ENCODE data around the gene CES4A.
"Not testable (repeated sequence)": the region's sequence is repeated elsewhere in the genome, so short reads cannot be mapped to it uniquely, and the experiment has no call there.

Gene CES4A

GRCh38 chr16:66979011-66979717, 9.2 kb upstream of the CES4A start:
- no peak overlapping the region for H3K4me3 ChIP-seq
- H3K27ac ChIP-seq: peak overlapping the region in 10 of 21 experiments; percentile 10 to 63 (median 27)

GRCh38 chr16:66983033-66983432, 5.4 kb upstream of the CES4A start:
- H3K27ac ChIP-seq: no peak overlapping the region
- H3K4me3 ChIP-seq: no peak overlapping the region

- Histone ChIP-seq H3K4me3 (no peak overlapping the region), H3K27ac (peak overlapping the region in 4 of 21 experiments; percentile 2 to 61 (median 29))
Measured at GRCh38 chr16:66984892-66985311, 3.5 kb upstream of the CES4A start.

- Histone ChIP-seq H3K27ac (no peak overlapping the region), H3K4me3 (no peak overlapping the region)
Measured at GRCh38 chr16:66986559-66986958, 1.8 kb upstream of the CES4A start.

- no peak overlapping the region for H3K4me3 ChIP-seq
- H3K27ac ChIP-seq: no peak overlapping the region
Measured at GRCh38 chr16:66991545-66992077, 3.2 kb downstream of the CES4A start.

- H3K4me3 ChIP-seq, H3K27ac ChIP-seq: not testable (repeated sequence)
Measured at GRCh38 chr16:66993558-66993957, 5.2 kb downstream of the CES4A start.

GRCh38 chr16:66996324-66996982, 8.1 kb downstream of the CES4A start:
- Histone ChIP-seq H3K4me3 (no peak overlapping the region), H3K27ac (no peak overlapping the region)

- H3K27ac ChIP-seq: no peak overlapping the region
- H3K4me3 ChIP-seq: no peak overlapping the region
Measured at GRCh38 chr16:66996983-66997358, 8.6 kb downstream of the CES4A start.

- H3K4me3 ChIP-seq: peak overlapping the region; percentile 26 to 60 (median 49)
- H3K27ac ChIP-seq: peak overlapping the region in 18 of 21 experiments; percentile 5 to 85 (median 63)
Measured at GRCh38 chr16:67000384-67001351, 12.3 kb downstream of the CES4A start.

- H3K27ac ChIP-seq: no peak overlapping the region
Measured at GRCh38 chr16:67001726-67002125, 13.3 kb downstream of the CES4A start.

GRCh38 chr16:67006930-67007658, 18.7 kb downstream of the CES4A start:
- no peak overlapping the region for H3K4me3 ChIP-seq
- H3K27ac ChIP-seq: no peak overlapping the region

More at GRCh38 chr16:67001726-67002125, 13.3 kb downstream of the CES4A start:
- no peak overlapping the region for H3K4me3 ChIP-seq

GRCh38 chr16:67009158-67009557, 20.8 kb downstream of the CES4A start:
- H3K4me3 ChIP-seq: no peak overlapping the region
- no peak overlapping the region for H3K27ac ChIP-seq

- Histone ChIP-seq H3K27ac (no peak overlapping the region), H3K4me3 (no peak overlapping the region)
Measured at GRCh38 chr16:67011274-67011673, 22.9 kb downstream of the CES4A start.

GRCh38 chr16:67013233-67013822, 24.9 kb downstream of the CES4A start:
- Histone ChIP-seq H3K27ac (peak overlapping the region in 19 of 21 experiments; percentile 14 to 79 (median 55)), H3K4me3 (peak overlapping the region; percentile 33 to 59 (median 52))

- Histone ChIP-seq H3K27ac (peak overlapping the region in 20 of 21 experiments; percentile 14 to 79 (median 52)), H3K4me3 (peak overlapping the region; percentile 33 to 59 (median 52))
Measured at GRCh38 chr16:67013823-67014633, 25.6 kb downstream of the CES4A start.

- H3K27ac ChIP-seq: peak overlapping the region in 14 of 21 experiments; percentile 14 to 79 (median 55)
Measured at GRCh38 chr16:67014634-67015312, 26.4 kb downstream of the CES4A start.

GRCh38 chr16:67015313-67015731, 26.9 kb downstream of the CES4A start:
- no peak overlapping the region for H3K27ac ChIP-seq
- no peak overlapping the region for H3K4me3 ChIP-seq

More at GRCh38 chr16:67014634-67015312, 26.4 kb downstream of the CES4A start:
- H3K4me3 ChIP-seq: peak overlapping the region in 6 of 7 experiments; percentile 33 to 59 (median 52)
